PC-3 (cell line): ENCODE measurements around the gene TMEM25. TPM values are rescaled to one million over a fixed set of nuclear protein-coding genes. Genes with fewer than 3 reads are reported as not detected.
"Not testable (repeated sequence)": the region's sequence is repeated elsewhere in the genome, so short reads cannot be mapped to it uniquely, and the experiment has no call there.

Source experiments
- ATAC-seq: fragments of 200-7000 bp; cut with Tn5 transposase; 2 replicates; pipeline ENCODE4 v1.9.1; 2020; ENCODE audit warnings: mild to moderate bottlenecking, moderate library complexity
- BruUV-seq: library from RNA; stranded (reverse); fragments of 400-500 nt; replicated peaks from 2 replicates; lab custom pipeline; 2021; lab: Mats Ljungman, UMichigan
- CTCF ChIA-PET: fragments of 300-600 bp; sonication (Branson Sonifier 250); formaldehyde crosslinking; loops from one replicate; lab custom pipeline; 2022; ENCODE audit warnings: antibody characterized with exemption; lab: Charles Lee
- POLR2A ChIA-PET: fragments of 300-600 bp; sonication (Branson Sonifier 250); formaldehyde crosslinking; loops from one replicate; lab custom pipeline; 2022; ENCODE audit warnings: antibody characterized with exemption; ENCODE audit not compliant: unreplicated experiment; lab: Charles Lee
- DNase-seq: peaks from one replicate; pipeline ENCODE4 v3.0.0-alpha.2; 2015
- H2AFZ ChIP-seq: fragments of 300-600 bp; sonication (generic); 2 replicates; pipeline ENCODE4 v1.6.0; 2016; ENCODE audit warnings: antibody characterized with exemption, low read length
- H3F3A ChIP-seq: fragments of 300-600 bp; sonication (generic); one replicate; pipeline ENCODE4 v1.6.0; 2017; ENCODE audit warnings: antibody characterized with exemption, low read length, control low read depth, mild to moderate bottlenecking; ENCODE audit not compliant: unreplicated experiment
- H3K27ac ChIP-seq: fragments of 300-600 bp; sonication (generic); 2 replicates; pipeline ENCODE4 v1.5.1; 2016; ENCODE audit warnings: mild to moderate bottlenecking, low read length
- H3K27me3 ChIP-seq: fragments of 300-600 bp; sonication (generic); 2 replicates; pipeline ENCODE4 v1.6.1; 2016; ENCODE audit warnings: low read length, mixed read lengths
- H3K36me3 ChIP-seq: fragments of 300-600 bp; sonication (generic); 2 replicates; pipeline ENCODE4 v1.6.1; 2016; ENCODE audit warnings: low read depth, mixed run types, low read length, mixed read lengths
- H3K4me1 ChIP-seq: fragments of 300-600 bp; sonication (generic); 2 replicates; pipeline ENCODE4 v1.5.1; 2016; ENCODE audit warnings: low read length; ENCODE audit not compliant: insufficient read depth
- H3K4me2 ChIP-seq: fragments of 300-600 bp; sonication (generic); 2 replicates; pipeline ENCODE4 v1.6.0; 2016; ENCODE audit warnings: low read length
- H3K4me3 ChIP-seq: fragments of 300-600 bp; sonication (generic); 2 replicates; pipeline ENCODE4 v1.5.1; 2016; ENCODE audit warnings: mild to moderate bottlenecking, low read length, mixed read lengths
- H3K79me2 ChIP-seq: fragments of 300-600 bp; sonication (generic); 2 replicates; pipeline ENCODE4 v1.6.1; 2017; ENCODE audit warnings: low read length, mixed read lengths
- H3K9ac ChIP-seq: fragments of 300-600 bp; sonication (generic); 2 replicates; pipeline ENCODE4 v1.6.0; 2016; ENCODE audit warnings: mild to moderate bottlenecking, low read length
- H3K9me2 ChIP-seq: fragments of 300-600 bp; sonication (generic); replicated peaks from 2 replicates; pipeline ENCODE4 v1.6.1; 2016; ENCODE audit warnings: mixed run types, low read length, mixed read lengths
- H3K9me3 ChIP-seq: fragments of 300-600 bp; sonication (generic); 2 replicates; pipeline ENCODE4 v1.6.1; 2016; ENCODE audit warnings: low read length, mixed read lengths
- H4K20me1 ChIP-seq: fragments of 300-600 bp; sonication (generic); 2 replicates; pipeline ENCODE4 v1.6.1; 2016; ENCODE audit warnings: low read length, mixed read lengths
- CTCF ChIP-seq: fragments of 300-600 bp; sonication (generic); conservative IDR thresholded peaks from 2 replicates; pipeline ENCODE4 v1.5.1; 2017; ENCODE audit warnings: antibody characterized with exemption, low read depth, mild to moderate bottlenecking, low read length
- EZH2 ChIP-seq: fragments of 300-600 bp; sonication (generic); IDR thresholded peaks from one replicate; pipeline ENCODE4 v1.6.1; 2017; ENCODE audit warnings: antibody characterized with exemption, mild to moderate bottlenecking, low read length; ENCODE audit not compliant: unreplicated experiment
- EZH2phosphoT487 ChIP-seq: fragments of 300-600 bp; sonication (generic); IDR thresholded peaks from 2 replicates; pipeline ENCODE4 v1.6.1; 2018; ENCODE audit warnings: mild to moderate bottlenecking, antibody characterized with exemption, low read length, borderline replicate concordance
- intact Hi-C: fragments of 100-400 bp; cut with micrococcal nuclease; formaldehyde crosslinking; loops from 2 replicates; pipeline ENCODE4 v1.9.0; 2023
- total RNA-seq: library from RNA; depleted of rRNA; stranded (reverse); fragments of >200 nt; gene quantifications from 2 replicates; pipeline ENCODE4 v1.2.3, GENCODE V29; 2014

The TMEM25 gene
- total RNA-seq, 1 experiment from 2014 or later, result 50.4 TPM

- Histone ChIP-seq H3K4me1 (peaks cover 25% of the 10 kb centered on the region), H3K4me2 (peak overlapping the region; percentile 91), H3K79me2 (peaks cover 62% of the 10 kb centered on the region), H3K9me2 (no peaks in the 10 kb centered on the region), H2AFZ (peak overlapping the region; percentile 97), H3K27ac (peak overlapping the region; percentile 81), H4K20me1 (peaks cover 33% of the 10 kb centered on the region), H3K9ac (peak overlapping the region; percentile 99), H3K4me3 (peak overlapping the region; percentile 88), H3K36me3 (peaks cover 3% of the 10 kb centered on the region; the same call in 1 of the 2 replicates), H3F3A (no peaks in the 10 kb centered on the region), H3K27me3 (no peaks in the 10 kb centered on the region), H3K9me3 (no peaks in the 10 kb centered on the region)
- ATAC-seq (peak; percentile 58), DNase-seq (peak; percentile 40)
- TSS peak; percentile 50 for BruUV-seq
- ChIA-PET CTCF (no interaction called here), POLR2A (no interaction called here)
- intact Hi-C loops, result no loop called here
- no peak for TF ChIP-seq CTCF
- TF ChIP-seq EZH2phosphoT487, result no peak
- TF ChIP-seq EZH2, result no peak
Measured at GRCh38 chr11:118572981-118573550, 42.1 kb downstream of the TMEM25 start.

GRCh38 chr11:118574636-118575035 lies 43.6 kb downstream of the TMEM25 start:
- BruUV-seq, result no TSS peak

GRCh38 chr11:118577995-118578394 lies 47.0 kb downstream of the TMEM25 start:
- H4K20me1 ChIP-seq, result peaks cover 53% of the 10 kb centered on the region
- BruUV-seq, intact Hi-C loops, ATAC-seq, H3K4me3 ChIP-seq, H3K9me2 ChIP-seq, DNase-seq, H3K27me3 ChIP-seq, POLR2A ChIA-PET, H3K27ac ChIP-seq, H3K4me2 ChIP-seq, H3F3A ChIP-seq, H3K9ac ChIP-seq, H3K9me3 ChIP-seq, CTCF ChIA-PET, H2AFZ ChIP-seq: not testable (repeated sequence)
- peaks cover 20% of the 10 kb centered on the region for H3K4me1 ChIP-seq
- H3K36me3 ChIP-seq, result peaks cover 12% of the 10 kb centered on the region
- peaks cover 85% of the 10 kb centered on the region for H3K79me2 ChIP-seq

More at GRCh38 chr11:118574636-118575035, 43.6 kb downstream of the TMEM25 start:
- ATAC-seq, result no peak
- H3K4me3 ChIP-seq, result peak overlapping the region; percentile 88
- peaks cover 41% of the 10 kb centered on the region for H4K20me1 ChIP-seq
- H3K79me2 ChIP-seq, result peaks cover 76% of the 10 kb centered on the region
- peak overlapping the region; percentile 91 for H3K4me2 ChIP-seq
- H3K27me3 ChIP-seq, result no peaks in the 10 kb centered on the region
- H2AFZ ChIP-seq, result no peak overlapping the region
- no peaks in the 10 kb centered on the region for H3K9me3 ChIP-seq
- intact Hi-C loops, result no loop called here
- peaks cover 25% of the 10 kb centered on the region for H3K4me1 ChIP-seq
- no peak for DNase-seq
- TF ChIP-seq EZH2phosphoT487, result no peak
- no peak for TF ChIP-seq EZH2
- TF ChIP-seq CTCF, result no peak
- no peaks in the 10 kb centered on the region for H3K9me2 ChIP-seq
- H3K36me3 ChIP-seq, result peaks cover 3% of the 10 kb centered on the region; the same call in 1 of the 2 replicates
- H3K27ac ChIP-seq, result no peak overlapping the region
- no peaks in the 10 kb centered on the region for H3F3A ChIP-seq
- ChIA-PET POLR2A (no interaction called here), CTCF (no interaction called here)
- no peak overlapping the region for H3K9ac ChIP-seq
